Measurements from ENCODE around the gene PDE6H. TPM values are rescaled to one million over a fixed set of nuclear protein-coding genes. Genes with fewer than 3 reads are reported as not detected.

The PDE6H gene
- total RNA-seq, 1 donor from 2014 or later, result not detected

GRCh38 chr12:14991069-14991468 is 18.2 kb downstream of the PDE6H start:
- H3K4me1 Mint-ChIP-seq (ENCODE audit: unreplicated experiment), result no peaks in the 10 kb centered on the region
- no peak overlapping the region for H3K27ac Mint-ChIP-seq
- no peak for TF ChIP-seq CTCF (conservative IDR thresholded peaks at IDR 0.05)
- DNase-seq (ENCODE audit: extremely low spot score, unreplicated experiment), result no peak
- no peak overlapping the region for H3K4me3 Mint-ChIP-seq
- peaks cover 14% of the 10 kb centered on the region for H3K36me3 Mint-ChIP-seq
- H3K9me3 Mint-ChIP-seq, result no peaks in the 10 kb centered on the region
- H3K27me3 Mint-ChIP-seq, result no peaks in the 10 kb centered on the region

GRCh38 chr12:14992673-14993072 is 19.8 kb downstream of the PDE6H start:
- H3K4me3 Mint-ChIP-seq, result no peak overlapping the region
- peaks cover 11% of the 10 kb centered on the region for H3K36me3 Mint-ChIP-seq
- TF ChIP-seq CTCF (conservative IDR thresholded peaks at IDR 0.05), result no peak
- no peak overlapping the region for H3K27ac Mint-ChIP-seq
- H3K9me3 Mint-ChIP-seq, result no peaks in the 10 kb centered on the region
- no peaks in the 10 kb centered on the region for H3K4me1 Mint-ChIP-seq (ENCODE audit: unreplicated experiment)
- DNase-seq (ENCODE audit: extremely low spot score, unreplicated experiment), result no peak
- no peaks in the 10 kb centered on the region for H3K27me3 Mint-ChIP-seq

GRCh38 chr12:14993117-14993516 is 20.3 kb downstream of the PDE6H start:
- H3K27ac Mint-ChIP-seq, result no peak overlapping the region
- H3K36me3 Mint-ChIP-seq, result peaks cover 9% of the 10 kb centered on the region

GRCh38 chr12:14993537-14994266 is 20.9 kb downstream of the PDE6H start:
- Mint-ChIP-seq H3K27me3 (no peaks in the 10 kb centered on the region), H3K36me3 (peaks cover 3% of the 10 kb centered on the region), H3K4me3 (no peak overlapping the region), H3K4me1 (ENCODE audit: unreplicated experiment) (no peaks in the 10 kb centered on the region), H3K9me3 (no peaks in the 10 kb centered on the region), H3K27ac (no peak overlapping the region)
- TF ChIP-seq CTCF (conservative IDR thresholded peaks at IDR 0.05), result no peak
- no peak for DNase-seq (ENCODE audit: extremely low spot score, unreplicated experiment)

More at GRCh38 chr12:14993117-14993516, 20.3 kb downstream of the PDE6H start:
- Mint-ChIP-seq H3K27me3 (no peaks in the 10 kb centered on the region), H3K4me3 (no peak overlapping the region), H3K4me1 (ENCODE audit: unreplicated experiment) (no peaks in the 10 kb centered on the region), H3K9me3 (no peaks in the 10 kb centered on the region)
- no peak for DNase-seq (ENCODE audit: extremely low spot score, unreplicated experiment)
- no peak for TF ChIP-seq CTCF (conservative IDR thresholded peaks at IDR 0.05)

GRCh38 chr12:14994610-14995009 is 21.8 kb downstream of the PDE6H start:
- H3K9me3 Mint-ChIP-seq, result no peaks in the 10 kb centered on the region
- TF ChIP-seq CTCF (conservative IDR thresholded peaks at IDR 0.05), result no peak
- H3K4me1 Mint-ChIP-seq (ENCODE audit: unreplicated experiment), result peaks cover 5% of the 10 kb centered on the region
- DNase-seq (ENCODE audit: extremely low spot score, unreplicated experiment), result no peak
- H3K27ac Mint-ChIP-seq, result no peak overlapping the region
- no peak overlapping the region for H3K4me3 Mint-ChIP-seq
- no peaks in the 10 kb centered on the region for H3K36me3 Mint-ChIP-seq
- H3K27me3 Mint-ChIP-seq, result peaks cover 5% of the 10 kb centered on the region

All from type B pancreatic cell (in vitro differentiated cells).